GM19395 (cell line): ENCODE data around the gene TRABD2B.

Experiments used
- ATAC-seq: cut with Tn5 transposase; IDR thresholded peaks from one replicate; pipeline ENCODE4 v1.9.1; 2021; ENCODE audit warnings: mild to moderate bottlenecking, moderate library complexity; ENCODE audit not compliant: unreplicated experiment

The TRABD2B gene

DNA sequence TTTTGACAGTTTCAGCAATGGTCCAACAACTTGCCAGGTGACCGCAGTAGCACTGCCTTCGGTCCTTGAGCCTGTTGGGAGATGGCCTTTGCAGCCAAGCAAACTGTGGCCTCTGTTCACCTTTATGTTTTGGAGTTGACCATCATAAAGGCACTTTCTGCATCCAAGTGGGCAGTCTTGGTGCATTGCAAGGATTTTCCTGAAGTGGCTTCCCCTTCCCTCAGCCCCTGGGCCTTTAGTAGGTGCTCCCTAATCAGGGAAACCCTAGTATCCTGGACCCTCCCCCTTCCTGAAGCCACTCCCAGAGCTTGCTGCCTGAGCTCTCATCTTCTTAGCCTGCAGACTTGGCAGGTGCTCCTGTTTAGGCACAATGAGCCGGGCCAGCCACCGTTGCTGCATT, 140.2 kb downstream of the TRABD2B start:
- ATAC-seq, result no peak

DNA sequence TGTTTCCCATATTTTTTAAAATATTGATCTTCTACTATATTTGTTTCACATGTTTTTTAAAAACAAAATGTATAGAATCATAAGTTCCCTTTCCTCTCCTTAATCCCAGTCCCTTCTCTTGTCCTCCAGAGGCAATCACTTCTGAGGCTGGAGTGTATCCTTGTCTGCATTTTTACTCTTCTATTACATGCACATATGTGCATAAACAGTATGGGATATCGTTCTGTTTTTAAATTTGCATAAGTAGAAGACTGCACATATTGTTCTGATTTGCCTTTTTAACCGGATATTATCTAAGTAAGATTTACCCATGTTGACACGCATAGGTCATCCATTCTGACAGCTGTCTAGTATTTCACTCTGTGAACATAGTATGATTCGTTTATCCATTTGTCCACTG, 142.0 kb downstream of the TRABD2B start:
- ATAC-seq, result no peak

DNA sequence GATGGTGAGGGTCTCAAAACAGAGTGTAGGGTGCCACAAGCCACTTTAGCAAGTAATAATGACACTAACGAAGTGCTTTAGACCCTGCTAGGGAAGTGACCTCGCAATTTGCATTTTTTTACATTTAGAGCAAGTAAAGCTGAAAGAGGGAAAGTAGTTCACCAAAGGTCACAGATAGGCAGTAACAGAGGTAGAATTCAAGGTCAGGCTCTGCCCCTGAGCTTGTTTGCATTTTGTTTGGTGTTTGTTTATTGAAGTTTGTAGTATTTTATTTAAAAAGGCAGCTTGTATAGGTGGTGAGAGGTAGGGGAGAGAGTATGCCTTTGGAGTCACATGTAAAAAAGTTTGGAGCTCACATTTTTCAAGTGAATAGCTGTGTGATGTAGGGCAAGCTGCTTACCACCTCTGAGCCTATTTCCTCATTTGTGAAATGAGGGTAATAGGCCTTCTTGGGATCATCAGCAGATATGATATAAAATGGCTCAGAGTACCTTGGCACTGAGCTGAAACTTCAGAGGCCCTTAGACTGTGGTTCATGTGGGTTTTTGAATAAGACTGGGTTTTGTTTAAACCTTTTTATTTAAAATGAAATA, 142.5 kb downstream of the TRABD2B start:
- ATAC-seq, result no peak

DNA sequence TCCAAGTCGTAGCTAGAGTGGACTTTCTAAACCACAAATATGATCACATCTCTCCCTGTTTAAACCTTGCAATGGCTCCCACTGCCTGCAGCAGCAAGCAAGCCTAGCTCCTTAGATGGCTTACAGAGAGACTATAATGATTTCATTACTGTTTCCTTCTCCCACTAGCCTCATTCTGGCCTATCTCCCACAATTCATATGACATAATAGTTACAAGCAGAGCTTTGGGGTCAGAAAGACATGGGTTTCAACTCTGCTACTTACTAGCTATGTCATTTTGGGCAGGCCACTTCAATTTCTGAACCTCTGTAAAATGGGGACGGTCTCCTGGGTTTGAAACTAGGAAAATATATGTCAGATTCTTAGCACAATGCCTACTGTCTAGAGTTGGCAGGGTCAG, 143.3 kb downstream of the TRABD2B start:
- no peak for ATAC-seq

DNA sequence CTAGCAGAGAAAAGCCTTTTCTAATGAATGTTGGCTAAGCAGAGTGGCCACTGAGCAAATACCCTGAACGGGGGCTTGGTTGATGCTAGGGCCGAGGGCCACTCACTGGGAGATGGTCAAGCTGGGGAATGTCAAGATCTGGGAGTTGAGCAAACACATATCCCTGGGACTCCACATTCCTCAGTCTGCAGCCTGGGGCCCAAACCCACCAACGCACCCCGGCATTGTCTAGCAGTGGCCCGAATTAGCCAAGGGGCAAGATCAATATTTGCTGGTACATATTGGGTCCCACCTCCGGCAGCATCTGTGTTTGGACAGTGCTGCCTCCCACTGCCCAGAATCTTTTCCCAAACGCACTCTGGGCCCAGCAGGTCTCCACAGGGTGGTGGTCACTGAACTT, 144.1 kb downstream of the TRABD2B start:
- no peak for ATAC-seq

DNA sequence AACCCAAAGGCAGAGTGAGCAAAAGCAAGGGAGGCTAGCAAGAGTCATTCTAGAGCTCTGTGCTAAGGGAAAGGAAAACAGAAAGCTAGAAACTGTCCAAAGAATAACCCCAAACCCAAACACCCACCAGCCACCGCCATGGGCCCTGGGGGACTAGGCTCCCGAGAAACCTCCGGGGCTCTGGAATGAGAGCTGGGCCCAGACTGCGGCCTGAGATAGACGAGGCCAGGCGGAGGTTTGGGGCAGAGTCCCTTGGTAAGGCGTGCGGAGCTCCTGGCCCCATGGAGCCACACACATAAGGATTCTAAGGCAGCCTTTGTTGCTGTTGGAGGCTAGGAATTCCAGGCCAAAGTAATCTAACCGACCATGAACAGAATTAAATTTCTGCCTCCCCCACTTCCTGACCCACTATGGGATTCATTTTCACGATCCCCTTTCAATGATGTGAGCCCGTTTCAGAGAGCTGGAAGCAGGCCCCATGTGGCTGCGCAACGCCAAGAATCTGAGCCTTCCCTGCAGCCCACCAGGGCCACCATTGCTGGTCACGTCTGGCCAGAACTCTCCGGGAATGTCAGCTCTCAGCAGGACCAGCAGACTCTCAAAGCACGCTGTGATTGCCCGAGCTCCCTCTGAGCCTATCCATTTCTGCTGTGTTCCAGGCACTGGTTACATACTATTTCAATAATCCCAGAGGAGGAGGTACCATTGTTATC, 145.0 kb downstream of the TRABD2B start:
- ATAC-seq, result no peak

DNA sequence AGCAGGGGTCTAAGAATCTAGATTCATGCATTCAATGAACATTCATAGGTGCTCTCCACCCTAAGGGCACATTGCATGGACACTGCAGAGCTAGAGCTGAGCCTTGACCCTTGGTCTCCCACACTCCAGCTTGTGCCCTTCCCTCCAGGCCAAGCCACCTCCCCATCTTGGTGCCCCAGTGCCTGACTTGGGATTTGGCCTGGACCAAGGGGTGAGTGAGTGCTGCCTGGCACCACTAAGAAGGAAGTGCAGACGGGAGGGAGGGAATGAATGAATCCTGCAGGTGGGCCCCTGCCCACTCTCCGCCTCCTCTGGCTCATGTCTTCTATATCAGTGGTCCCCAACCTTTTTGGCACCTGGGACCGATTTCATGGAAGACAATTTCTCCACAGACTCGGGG, 146.7 kb downstream of the TRABD2B start:
- ATAC-seq, result no peak

DNA sequence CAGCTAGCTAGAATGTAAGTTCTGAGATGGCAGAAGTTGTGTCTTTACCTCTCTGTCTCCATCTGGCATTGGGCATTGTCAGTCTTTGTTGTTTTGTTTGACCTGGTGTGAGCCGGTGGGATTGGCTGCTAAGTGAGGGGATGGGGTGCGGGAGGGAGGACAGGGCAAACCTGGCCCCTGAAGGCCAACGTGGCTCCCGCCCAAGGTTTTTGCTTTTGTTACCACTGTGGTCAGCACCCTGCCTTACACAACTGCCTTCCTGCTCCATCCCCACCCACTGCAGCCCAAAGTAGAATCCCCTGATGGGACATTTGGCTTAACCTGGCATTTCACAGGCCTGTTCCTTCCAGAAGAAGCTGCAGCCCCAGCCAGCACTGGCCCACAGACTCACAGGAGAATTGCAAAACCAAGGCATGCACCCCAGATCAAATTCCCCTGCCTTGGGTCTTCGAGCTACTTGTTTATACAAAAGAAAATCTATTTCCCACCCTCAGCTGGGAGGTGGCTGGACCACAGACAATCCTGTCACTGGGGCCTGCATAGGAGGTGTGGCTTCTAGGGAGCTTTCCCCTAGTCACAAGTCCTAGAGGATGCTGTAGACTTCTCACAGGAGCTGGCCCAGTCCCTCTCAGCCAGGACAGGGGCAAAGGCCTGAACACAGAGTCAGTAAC, 147.5 kb downstream of the TRABD2B start:
- ATAC-seq, result no peak

DNA sequence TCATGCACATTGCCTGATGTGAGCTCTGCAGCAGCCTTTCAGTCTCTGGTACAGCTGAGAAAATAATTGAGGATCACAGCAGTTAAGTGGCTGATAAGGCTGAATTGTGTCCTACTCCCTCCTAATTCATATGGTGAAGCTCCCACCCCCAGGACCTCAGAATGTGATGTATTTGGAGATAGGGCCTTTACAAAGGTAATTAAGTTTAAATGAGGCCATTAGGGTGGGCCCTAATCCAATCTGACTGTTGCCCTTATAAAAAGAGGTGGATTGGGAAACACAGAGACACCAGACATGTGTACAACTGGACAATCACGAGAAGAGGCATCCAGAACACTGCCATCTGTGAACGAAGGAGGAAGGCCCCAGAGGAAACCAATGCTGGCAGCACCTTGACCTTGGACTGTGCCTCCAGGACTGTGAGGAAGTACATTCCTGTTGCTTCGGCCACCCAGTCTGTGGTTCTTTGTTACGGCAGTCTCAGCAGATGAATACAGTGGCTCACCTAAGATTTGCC, 148.1 kb downstream of the TRABD2B start:
- ATAC-seq, result no peak

DNA sequence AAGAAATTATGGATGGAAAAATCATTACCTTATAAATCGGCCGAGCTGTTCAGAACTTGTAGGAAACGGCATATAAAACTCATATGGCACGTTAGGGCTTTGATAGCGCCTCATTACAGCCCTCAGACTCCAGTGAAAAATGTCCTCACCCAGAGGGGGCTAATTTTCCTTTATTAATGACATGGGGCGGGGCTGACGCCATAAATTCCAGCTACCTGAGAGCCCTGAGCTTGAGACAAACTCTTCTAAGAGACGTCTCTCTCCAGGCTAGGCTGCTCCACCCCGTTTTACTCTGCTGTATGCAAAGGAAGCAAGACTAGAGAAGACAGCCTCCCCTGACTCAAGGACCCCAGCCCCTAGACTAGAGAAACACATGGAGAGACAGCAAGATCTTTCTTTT, 149.4 kb downstream of the TRABD2B start:
- no peak for ATAC-seq

DNA sequence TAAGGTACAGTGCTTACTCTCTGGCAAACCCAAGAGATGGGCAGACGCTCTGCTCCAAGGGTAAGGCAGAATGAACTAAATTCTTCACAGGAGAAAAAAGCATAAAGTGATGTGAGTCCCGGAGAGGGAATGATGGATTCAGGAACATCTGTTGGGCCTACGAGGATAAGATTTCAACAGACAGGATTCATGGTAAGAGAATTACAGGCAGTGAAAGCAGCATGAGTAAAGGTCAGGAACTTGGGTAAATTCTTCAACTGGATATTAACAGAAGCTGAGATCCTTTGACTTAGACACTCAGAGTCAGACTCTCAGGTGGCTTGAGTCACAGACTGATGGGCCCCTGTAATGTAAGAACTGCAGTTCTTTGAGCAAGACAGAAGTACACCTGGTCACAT, 152.6 kb downstream of the TRABD2B start:
- ATAC-seq, result no peak

DNA sequence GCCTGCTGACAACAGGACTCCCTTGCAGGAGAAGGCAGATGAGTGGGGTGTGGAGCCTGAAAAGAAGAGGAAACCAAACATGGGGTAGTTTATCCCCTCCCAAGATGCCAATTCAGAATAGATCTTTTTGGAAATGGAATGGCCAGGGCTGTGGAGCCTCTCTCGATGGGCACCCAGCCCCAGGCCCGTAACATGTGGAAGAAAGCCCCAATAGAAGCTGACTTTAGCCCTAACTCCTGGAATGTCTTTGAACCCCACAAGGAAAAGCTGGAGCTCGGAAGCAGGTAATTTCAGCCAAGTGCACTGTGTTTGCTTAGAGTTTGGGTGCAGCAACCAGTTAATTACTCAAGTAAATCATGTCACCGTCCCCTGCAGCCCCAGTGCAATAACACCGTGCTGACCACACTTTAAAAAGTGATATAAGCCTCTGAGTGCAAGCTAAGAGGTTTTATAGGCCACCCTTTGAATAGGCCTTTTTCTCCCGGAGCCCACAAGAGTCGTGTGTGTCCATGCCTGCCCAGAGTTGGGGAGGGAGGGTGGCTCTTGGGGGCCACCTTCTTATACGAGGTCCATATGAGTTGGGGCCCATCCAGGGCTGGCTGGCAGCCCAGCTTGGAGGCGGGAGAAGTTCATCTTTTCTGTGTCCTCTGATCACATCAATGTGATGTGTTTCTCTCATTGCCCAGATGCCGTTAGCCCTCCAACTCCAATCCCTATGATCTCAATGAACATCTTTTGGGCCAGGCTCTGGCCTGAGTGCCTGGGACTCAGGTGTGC, 153.2 kb downstream of the TRABD2B start:
- ATAC-seq, result no peak

DNA sequence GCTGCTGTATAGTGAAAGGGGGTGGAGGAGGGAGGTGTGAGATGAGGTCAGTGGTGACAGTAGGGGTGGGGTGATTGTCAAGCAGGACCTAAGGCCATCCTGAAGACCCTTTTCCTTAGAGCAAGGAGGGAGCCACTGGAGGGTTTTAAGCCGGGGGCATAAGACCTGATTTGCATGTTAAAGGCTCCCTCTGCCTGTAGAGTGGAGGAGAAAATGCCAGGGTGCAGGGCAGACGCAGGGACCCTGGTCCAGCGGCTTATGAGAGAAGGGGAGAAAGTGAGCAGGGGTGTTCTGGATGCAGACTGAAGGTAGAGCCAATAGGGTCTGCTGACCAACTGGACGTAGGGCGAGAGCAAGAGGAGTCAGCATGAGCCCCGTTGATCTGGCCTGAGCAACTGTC, 154.1 kb downstream of the TRABD2B start:
- ATAC-seq, result no peak

DNA sequence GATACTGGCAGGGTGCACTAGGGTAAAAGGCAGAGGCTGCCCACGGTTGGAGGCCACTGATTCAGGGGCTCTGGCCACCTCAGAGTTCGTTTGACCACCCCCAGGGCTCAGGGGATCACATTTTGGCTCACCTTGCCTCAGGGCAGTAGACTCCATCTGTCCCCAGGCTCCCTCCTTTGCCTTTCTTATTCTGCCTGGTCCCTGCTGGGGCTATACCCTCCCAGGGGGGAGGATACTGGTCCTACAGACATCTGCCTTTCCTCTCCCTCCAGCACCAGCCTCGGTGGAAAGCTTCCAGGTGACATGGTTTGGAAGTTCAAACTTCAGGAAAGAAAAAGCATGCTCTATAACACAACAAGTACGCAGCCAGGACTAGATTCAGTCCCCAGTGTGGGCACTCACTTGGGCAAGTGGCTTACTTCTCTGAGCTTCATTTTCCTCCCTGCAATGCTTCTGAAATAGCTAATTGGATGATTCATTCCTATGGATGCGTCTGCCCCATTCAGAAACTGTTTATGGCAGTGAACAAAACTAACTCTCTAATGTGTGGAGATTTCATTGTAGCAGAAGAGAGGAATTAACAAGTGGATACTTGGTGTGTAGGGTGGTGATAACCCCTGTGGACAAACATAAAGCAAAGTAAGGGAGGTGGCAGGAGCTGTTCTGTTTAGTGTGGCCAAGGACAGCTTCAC, 154.8 kb downstream of the TRABD2B start:
- ATAC-seq, result no peak

DNA sequence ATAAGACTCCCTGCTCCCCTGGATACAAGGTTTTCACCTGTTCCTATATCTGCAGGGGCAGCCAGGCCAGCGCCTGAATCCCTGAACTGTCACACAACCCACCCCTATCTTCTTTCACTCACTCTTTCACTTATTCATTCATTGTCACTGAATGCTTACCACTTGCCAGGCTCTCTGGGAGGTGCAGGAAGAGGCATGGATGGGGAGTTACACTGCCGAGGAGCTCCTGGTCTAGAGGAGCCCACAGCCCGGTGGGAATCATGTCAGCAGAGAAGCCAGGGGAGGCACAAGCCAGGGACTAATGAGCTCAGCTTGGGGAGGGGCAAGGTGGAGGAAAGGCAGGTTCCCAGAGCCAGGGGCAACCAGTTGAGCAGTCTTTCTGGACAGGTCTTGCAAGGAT, 155.8 kb downstream of the TRABD2B start:
- ATAC-seq, result no peak

DNA sequence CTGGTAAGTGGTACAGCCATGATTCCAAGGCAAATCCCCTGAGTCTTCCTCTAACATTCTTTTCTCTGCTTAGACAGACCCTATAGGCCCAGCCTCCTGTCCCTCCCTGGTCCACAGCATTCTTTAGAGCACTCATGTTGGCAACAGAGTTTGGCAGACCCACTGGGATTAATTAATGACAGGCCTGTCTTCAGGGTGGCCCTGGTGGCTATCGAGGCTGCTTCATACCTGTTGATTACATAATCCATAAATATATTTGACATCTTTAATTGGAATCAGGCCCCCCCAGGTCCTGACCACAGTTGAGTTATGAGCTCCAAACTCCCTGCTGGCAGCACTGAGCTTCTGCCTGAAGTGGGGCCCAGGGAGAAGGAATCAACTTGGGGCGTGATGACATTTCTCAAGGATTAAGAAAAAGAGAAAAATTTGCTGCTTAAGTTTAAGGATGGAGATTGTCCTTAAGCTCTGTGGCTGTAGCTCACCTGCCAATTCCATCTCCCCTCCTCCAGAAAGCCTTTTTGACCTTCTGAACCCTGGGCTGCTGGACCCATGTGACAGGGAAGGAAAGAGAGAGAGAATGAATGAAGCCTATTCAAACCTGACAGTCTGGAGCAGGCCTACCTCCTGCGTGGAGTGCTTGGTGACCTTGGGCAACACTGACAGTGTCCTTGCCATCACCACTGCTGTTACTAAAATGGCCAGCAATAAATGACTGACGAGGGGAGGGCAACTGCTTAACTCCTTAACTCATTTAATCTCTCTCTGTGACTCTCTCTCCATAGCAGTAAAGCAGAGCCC, 156.6 kb downstream of the TRABD2B start:
- ATAC-seq, result no peak

DNA sequence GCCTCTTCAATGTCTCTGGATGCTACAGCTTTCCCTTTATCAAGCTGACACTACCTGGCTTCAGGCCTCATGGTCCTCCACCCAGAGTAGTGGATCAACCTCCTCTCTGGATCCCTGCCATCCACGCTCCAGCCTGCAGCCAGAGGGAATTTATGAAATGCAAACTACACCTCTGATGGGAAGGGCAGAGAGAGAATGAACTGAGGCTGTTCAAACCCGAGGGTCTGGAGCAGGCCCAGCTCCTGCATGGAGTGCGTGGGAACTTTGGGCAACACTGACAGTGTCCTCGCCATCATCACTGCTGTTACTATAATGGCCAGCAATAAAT, 157.8 kb downstream of the TRABD2B start:
- ATAC-seq, result no peak

DNA sequence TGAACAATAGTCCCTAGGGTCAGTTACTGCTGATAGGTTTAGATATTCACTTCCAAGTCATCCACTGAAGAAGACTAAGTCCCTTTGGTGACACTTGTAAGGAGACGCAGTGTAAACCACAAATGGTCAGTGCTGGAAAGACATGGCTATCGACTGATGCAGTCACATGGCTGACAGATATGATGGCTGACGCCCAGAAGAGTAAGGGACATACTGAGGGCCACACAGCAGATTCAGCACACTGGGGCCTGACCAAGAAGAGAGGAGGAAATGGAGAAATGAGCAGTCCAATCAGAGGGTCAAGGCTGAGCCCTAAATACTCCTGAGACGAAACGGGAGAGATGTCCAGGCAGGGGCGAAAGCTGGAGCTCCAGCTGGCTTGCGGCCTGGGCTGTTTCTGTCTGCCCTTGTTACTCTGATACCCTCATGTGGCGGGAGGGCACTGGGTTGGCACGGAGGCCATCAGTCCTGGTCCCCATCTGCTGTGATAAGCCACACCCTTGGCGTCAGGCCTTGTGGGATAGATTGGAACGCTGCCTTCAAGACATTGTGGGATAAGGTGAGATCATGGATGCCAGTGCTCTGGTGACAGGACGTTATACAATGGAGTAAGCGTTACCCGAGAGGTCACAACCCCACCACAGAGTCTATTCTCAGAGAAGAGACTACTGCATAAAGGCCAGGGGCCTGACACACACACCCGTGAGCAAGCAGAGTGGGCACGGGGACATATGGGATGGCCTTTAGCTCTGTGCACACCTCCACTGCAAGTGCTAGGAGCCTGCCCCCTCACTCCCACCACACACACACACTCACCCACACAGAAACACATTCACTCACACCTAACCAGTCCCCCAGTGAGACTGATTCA, 158.4 kb downstream of the TRABD2B start:
- no peak for ATAC-seq

DNA sequence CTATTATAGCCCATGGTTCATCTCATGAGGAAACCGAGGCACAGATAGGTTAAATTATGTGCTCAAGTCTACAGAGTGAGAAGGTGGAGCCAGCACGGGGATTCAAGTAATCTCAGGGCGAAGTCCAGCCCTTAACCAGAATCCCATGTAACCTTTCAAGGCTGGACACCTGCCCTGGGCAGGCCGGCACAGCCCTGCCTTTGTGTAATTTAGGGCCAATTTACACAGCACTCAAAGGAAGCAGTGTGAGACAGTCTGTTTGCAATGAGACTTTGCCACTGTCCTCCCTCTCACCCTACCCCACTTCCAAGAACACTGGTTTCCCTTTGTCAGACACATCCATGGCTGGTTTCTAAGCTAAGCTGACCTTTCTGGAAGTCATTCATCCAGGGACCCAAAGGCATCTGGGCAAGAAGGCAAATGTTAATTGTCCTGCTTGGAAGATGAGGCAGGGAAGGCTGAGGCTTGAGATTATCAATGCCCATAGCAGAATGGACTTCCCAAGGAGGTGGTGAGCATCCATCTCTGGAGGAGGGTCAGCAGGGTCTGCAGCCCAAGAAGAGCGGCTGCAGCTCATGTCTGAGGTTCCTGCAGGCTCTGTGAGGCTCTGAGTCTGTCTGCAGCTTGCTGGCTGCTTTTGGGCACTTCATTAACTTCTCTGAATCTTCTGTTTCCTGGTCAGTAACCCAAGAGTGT, 159.2 kb downstream of the TRABD2B start:
- ATAC-seq, result no peak
